GM12874 (cell line): ENCODE results near the gene CAPN15.
A peak's percentile ranks its signal among the peaks of the same experiment; 100 is the strongest.

Source experiments
- CTCF ChIP-seq: IDR thresholded peaks from 2 replicates; pipeline ENCODE4 v1.5.1; 2011; ENCODE audit warnings: low read depth, mild to moderate bottlenecking, control low read depth, low read length, moderate library complexity; ENCODE audit not compliant: insufficient read depth

The CAPN15 gene

GRCh38 chr16:492211-492875 is 35.2 kb upstream of the CAPN15 start:
- no peak for TF ChIP-seq CTCF

GRCh38 chr16:495127-495748 is 32.3 kb upstream of the CAPN15 start:
- peak; percentile 61; the same call in 1 of the 2 replicates for TF ChIP-seq CTCF

- TF ChIP-seq CTCF, result no peak
Measured at GRCh38 chr16:496097-496886, 31.2 kb upstream of the CAPN15 start.

- TF ChIP-seq CTCF, result no peak
Measured at GRCh38 chr16:497258-497657, 30.3 kb upstream of the CAPN15 start.

- TF ChIP-seq CTCF, result no peak
Measured at GRCh38 chr16:499924-500323, 27.6 kb upstream of the CAPN15 start.

GRCh38 chr16:500709-501108 is 26.8 kb upstream of the CAPN15 start:
- TF ChIP-seq CTCF, result no peak

GRCh38 chr16:502179-502943 is 25.2 kb upstream of the CAPN15 start:
- no peak for TF ChIP-seq CTCF
